HEK293 (cell line): ENCODE data around the gene ZSCAN25.

ENCODE experiments used
- PBX3 ChIP-seq: sonication (generic); formaldehyde crosslinking; IDR thresholded peaks from 2 replicates; pipeline ENCODE4 v1.8.1; 2022; ENCODE audit warnings: mild to moderate bottlenecking, moderate library complexity, missing genetic modification reagents
- ZBTB48 ChIP-seq: fragments of 450-650 bp; formaldehyde crosslinking; IDR thresholded peaks from 2 replicates; pipeline ENCODE4 v1.5.1; 2016; ENCODE audit warnings: missing biosample characterization, missing genetic modification characterization
- ZBTB7A ChIP-seq: fragments of 450-650 bp; formaldehyde crosslinking; IDR thresholded peaks from 2 replicates; pipeline ENCODE4 v1.5.1; 2016; ENCODE audit warnings: low read depth, missing biosample characterization, missing genetic modification characterization
- ZFP3 ChIP-seq: fragments of 450-650 bp; formaldehyde crosslinking; IDR thresholded peaks from 2 replicates; pipeline ENCODE4 v1.5.1; 2016; ENCODE audit warnings: low read depth, missing biosample characterization, missing genetic modification characterization
- ZNF10 ChIP-seq: fragments of 450-650 bp; formaldehyde crosslinking; IDR thresholded peaks from 2 replicates; pipeline ENCODE4 v1.5.1; 2017; ENCODE audit warnings: missing biosample characterization, missing genetic modification characterization
- ZNF138 ChIP-seq: fragments of 450-650 bp; formaldehyde crosslinking; IDR thresholded peaks from 2 replicates; pipeline ENCODE4 v1.5.1; 2016; ENCODE audit warnings: missing biosample characterization, missing genetic modification characterization, borderline replicate concordance
- ZNF19 ChIP-seq: fragments of 450-650 bp; formaldehyde crosslinking; IDR thresholded peaks from 2 replicates; pipeline ENCODE4; 2016; ENCODE audit warnings: missing biosample characterization, missing genetic modification characterization, low read depth
- ZNF324 ChIP-seq: fragments of 450-650 bp; formaldehyde crosslinking; IDR thresholded peaks from 2 replicates; pipeline ENCODE4 v1.5.1; 2016; ENCODE audit warnings: missing biosample characterization, missing genetic modification characterization
- ZNF510 ChIP-seq: fragments of 450-650 bp; formaldehyde crosslinking; IDR thresholded peaks from 2 replicates; pipeline ENCODE4 v1.5.1; 2018; ENCODE audit warnings: mild to moderate bottlenecking, missing genetic modification characterization, missing biosample characterization; ENCODE audit not compliant: insufficient replicate concordance
- ZNF664 ChIP-seq: fragments of 450-650 bp; formaldehyde crosslinking; IDR thresholded peaks from 2 replicates; pipeline ENCODE4 v1.5.1; 2016; ENCODE audit warnings: missing biosample characterization, missing genetic modification characterization
- TF ChIP-seq, protein P1 (sequence below): fragments of 450-650 bp; formaldehyde crosslinking; IDR thresholded peaks from 2 replicates; pipeline ENCODE4 v1.5.1; 2016; ENCODE audit warnings: missing biosample characterization, missing genetic modification characterization

DNA sequence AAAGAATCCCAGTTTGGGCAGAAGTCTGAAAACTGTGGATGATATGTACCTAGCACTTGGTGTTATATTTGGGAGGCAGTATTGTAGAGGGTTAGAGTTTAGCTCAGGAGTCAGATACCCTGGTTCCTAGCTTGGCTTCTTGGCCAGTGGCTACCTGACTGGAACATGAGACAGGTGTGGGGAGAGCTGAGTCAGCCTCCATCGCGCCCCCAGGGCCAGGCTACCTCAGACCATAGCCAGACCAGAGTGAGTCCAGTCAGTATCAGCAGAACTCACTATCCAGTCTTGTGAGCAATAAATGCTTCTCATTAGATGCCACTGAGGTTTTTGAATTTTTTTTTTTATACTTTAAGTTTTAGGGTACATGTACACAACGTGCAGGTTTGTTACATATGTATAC, 37.0 kb downstream of the ZSCAN25 start:
- TF ChIP-seq ZFP3 (tag by site-specific recombination) = no peak
- no peak for TF ChIP-seq ZBTB48 (tag by site-specific recombination)
- no peak for TF ChIP-seq ZNF324 (tag by site-specific recombination)
- no peak for TF ChIP-seq ZNF138 (tag by site-specific recombination)
- no peak for TF ChIP-seq ZNF510 (tag by site-specific recombination)
- TF ChIP-seq, protein P1, sequence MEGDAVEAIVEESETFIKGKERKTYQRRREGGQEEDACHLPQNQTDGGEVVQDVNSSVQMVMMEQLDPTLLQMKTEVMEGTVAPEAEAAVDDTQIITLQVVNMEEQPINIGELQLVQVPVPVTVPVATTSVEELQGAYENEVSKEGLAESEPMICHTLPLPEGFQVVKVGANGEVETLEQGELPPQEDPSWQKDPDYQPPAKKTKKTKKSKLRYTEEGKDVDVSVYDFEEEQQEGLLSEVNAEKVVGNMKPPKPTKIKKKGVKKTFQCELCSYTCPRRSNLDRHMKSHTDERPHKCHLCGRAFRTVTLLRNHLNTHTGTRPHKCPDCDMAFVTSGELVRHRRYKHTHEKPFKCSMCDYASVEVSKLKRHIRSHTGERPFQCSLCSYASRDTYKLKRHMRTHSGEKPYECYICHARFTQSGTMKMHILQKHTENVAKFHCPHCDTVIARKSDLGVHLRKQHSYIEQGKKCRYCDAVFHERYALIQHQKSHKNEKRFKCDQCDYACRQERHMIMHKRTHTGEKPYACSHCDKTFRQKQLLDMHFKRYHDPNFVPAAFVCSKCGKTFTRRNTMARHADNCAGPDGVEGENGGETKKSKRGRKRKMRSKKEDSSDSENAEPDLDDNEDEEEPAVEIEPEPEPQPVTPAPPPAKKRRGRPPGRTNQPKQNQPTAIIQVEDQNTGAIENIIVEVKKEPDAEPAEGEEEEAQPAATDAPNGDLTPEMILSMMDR (tag by site-specific recombination) = no peak
- TF ChIP-seq PBX3 (CRISPR knock-in tag) = no peak
- TF ChIP-seq ZNF19 = no peak
- TF ChIP-seq ZNF664 = no peak
- TF ChIP-seq ZNF10 (tag by site-specific recombination) = no peak
- TF ChIP-seq ZBTB7A (tag by site-specific recombination) = no peak
